Hepatocyte (in vitro differentiated cells): ENCODE data around the gene PHLDA1.
"Not testable (repeated sequence)": the region's sequence is repeated elsewhere in the genome, so short reads cannot be mapped to it uniquely, and the experiment has no call there.

Experiments used
- EZH2 ChIP-seq: fragments of 200-600 bp; sonication (generic); IDR thresholded peaks from 2 replicates; pipeline ENCODE4 v1.6.1; 2016; ENCODE audit warnings: antibody characterized with exemption, mild to moderate bottlenecking, borderline replicate concordance
- TF ChIP-seq, protein P1 (sequence below): fragments of 200-600 bp; sonication (generic); IDR thresholded peaks from 2 replicates; pipeline ENCODE4 v1.5.1; 2016; ENCODE audit warnings: antibody characterized with exemption, mild to moderate bottlenecking; ENCODE audit not compliant: poor library complexity

DNA sequence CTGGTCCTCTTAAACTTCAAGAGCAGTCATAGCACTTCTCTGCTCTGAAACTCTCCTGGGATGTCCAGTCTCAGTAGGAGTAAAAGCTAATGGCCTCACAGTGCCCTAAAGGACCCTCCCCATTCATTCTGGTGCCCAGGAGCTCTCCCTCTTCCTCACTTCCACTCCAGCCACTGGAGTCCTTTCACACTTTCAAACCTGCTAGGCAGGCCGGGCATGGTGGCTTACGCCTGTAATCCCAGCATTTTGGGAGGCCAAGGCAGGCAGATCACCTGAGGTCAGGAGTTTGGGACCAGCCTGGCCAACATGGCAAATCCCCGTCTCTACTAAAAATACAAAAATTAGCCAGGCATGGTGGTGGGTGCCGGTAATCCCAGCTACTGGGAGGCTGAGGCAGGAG, 47.7 kb downstream of the PHLDA1 start:
- TF ChIP-seq EZH2: not testable (repeated sequence)
- TF ChIP-seq, protein P1, sequence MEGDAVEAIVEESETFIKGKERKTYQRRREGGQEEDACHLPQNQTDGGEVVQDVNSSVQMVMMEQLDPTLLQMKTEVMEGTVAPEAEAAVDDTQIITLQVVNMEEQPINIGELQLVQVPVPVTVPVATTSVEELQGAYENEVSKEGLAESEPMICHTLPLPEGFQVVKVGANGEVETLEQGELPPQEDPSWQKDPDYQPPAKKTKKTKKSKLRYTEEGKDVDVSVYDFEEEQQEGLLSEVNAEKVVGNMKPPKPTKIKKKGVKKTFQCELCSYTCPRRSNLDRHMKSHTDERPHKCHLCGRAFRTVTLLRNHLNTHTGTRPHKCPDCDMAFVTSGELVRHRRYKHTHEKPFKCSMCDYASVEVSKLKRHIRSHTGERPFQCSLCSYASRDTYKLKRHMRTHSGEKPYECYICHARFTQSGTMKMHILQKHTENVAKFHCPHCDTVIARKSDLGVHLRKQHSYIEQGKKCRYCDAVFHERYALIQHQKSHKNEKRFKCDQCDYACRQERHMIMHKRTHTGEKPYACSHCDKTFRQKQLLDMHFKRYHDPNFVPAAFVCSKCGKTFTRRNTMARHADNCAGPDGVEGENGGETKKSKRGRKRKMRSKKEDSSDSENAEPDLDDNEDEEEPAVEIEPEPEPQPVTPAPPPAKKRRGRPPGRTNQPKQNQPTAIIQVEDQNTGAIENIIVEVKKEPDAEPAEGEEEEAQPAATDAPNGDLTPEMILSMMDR: not testable (repeated sequence)
